KBM-7 (cell line): ENCODE measurements around the gene PFN4.
A peak's percentile ranks its signal among the peaks of the same experiment; 100 is the strongest.
"Not testable (repeated sequence)": the region's sequence is repeated elsewhere in the genome, so short reads cannot be mapped to it uniquely, and the experiment has no call there.

Experiments used
- DNase-seq: peaks from one replicate; pipeline ENCODE4 v3.0.0-alpha.2; 2015
- in situ Hi-C: fragments of 300-500 bp; cut with MboI; formaldehyde crosslinking; loops from 2 replicates; pipeline ENCODE4 v1.14.3; 2020; ENCODE audit warnings: low sequenced_read_pairs, low pct_unique_long_range_greater_than_20kb, mixed read lengths

PFN4 gene, protein sequence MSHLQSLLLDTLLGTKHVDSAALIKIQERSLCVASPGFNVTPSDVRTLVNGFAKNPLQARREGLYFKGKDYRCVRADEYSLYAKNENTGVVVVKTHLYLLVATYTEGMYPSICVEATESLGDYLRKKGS

DNA sequence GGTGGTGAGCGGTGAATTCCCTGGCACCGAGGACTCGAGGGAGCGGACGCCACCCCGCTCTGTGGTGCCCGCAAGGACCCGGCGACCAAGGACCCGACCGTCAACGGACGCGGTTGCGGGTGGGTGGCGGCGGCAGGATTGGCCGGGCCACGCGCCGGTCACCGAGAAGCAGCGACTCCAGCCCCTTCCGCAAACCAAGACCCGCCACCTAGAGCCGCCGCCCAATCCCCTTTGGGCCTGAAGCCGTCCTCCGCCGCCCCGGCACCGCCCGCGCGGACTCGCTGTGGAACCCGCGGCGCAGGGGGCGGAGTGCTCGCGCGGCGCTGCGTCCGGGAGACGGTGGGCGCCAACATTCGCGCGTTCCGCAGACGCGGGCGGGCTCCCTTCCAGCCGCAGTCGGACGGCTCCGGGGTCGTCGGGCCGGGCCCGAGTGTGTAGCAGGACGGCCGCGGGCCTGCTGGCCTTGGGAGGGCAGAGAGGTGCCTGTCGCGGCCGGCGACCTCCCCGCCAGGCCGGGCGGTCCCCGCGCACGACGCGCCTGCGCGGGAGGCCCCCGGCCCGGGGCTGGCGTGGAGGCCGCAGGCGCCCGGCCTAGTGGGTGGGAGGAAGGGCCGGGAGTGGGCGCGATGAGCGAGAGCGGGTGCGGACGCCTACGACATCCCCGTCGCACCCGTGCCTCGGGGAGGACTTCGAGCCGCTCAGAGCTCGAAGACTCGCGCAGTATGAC is at the start of gene PFN4, which contains the start of gene FAM228B:
TSS of gene PFN4 (minus strand) at position 140 of the 727 bp plus-strand sequence. CDS start 799 bp downstream, outside the sequence.
TSS of gene FAM228B (plus strand) at position 275 of the 727 bp plus-strand sequence. CDS start 893 bp downstream, outside the sequence.
- DNase-seq: peak; percentile 87
- in situ Hi-C loops: no loop called here

DNA sequence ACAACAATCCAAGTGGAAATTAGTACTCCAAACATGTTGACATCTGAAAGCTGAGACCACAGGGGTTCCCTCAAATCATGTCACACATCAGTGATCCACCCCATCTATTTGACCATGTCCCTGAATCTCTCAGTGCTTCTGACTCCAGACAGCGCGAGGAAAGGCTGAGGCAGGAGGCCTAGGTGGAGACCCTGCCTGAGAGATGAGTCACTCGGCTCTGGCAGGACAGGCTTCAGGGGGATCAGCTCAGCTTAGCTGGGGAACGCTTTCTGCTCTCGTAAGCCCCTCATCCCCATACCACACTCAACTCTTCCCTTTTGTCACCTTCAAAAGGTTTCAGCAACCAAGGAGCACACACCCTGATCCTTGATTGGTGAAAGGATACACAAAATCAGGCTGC is 45.9 kb upstream of the PFN4 start:
- in situ Hi-C loops: no loop called here
- no peak for DNase-seq

DNA sequence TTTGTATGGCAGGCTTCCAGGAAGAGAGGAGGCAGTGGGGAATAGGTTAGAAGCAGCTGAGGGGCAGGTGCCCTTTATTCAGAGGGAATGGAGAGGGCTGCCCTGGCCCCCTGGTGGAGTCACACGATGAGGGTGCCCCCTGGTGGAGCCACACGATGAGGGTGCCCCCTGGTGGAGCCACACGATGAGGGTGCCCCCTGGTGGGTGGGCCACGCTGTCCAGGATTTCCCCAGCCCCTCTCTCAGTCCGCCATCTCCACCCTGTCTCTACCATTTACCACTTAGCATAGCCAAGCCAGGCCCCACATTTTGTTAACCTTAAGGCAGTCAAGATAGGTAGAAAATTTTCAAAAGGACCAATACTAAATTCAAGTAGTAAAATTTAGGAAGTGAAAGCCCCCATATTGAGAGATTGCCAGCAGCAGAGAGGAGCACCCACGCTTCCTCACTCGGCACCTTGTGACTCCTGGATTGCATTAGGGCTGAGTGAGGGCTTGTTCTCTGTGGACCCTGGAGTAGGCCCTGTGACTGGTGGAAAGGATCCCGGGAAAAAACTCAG is 41.4 kb upstream of the PFN4 start:
- DNase-seq: peak; percentile 54

DNA sequence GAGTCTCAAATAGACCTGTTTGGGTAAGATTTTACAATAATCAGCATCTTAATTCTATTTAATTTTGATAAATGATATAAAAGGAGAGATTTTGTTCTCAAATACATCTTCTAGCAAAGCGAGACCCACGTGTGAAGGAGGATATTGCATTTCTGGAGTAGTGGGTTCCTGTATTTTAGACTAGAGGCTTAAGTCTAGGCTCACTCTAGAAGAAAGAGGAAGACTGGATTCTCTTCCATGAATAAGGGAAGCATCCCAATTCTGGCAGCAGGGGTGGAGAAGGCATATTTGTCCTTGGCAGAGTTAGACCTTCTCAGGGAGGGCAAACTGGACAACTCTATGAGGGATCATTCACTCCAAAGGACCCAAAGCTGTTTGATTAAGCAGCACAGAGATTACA is 40.5 kb upstream of the PFN4 start:
- DNase-seq: no peak

More for the DNA sequence above, 41.4 kb upstream of the PFN4 start:
- in situ Hi-C loops: no loop called here

DNA sequence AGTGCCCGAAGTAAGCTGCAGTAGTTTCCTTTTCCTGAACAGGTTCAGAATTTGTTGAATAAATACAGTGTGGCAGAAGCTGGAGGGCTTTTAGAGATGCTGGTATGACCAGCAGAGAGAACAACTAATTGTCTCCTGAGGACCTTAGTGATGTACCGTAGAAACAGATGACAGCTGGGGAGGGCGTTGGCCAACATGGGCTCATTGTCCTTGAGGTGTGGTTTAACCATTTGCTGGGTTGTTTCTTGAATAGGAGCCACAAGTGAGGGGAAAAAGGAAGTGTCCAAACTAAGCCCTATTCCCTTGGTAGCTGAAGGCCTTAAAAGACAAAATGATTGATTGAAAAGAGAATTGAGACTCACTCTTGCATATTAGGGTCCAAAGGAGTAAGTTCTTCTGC is 40.1 kb upstream of the PFN4 start:
- in situ Hi-C loops: no loop called here
- peak; percentile 47 for DNase-seq

More for the DNA sequence above, 40.5 kb upstream of the PFN4 start:
- in situ Hi-C loops: no loop called here

DNA sequence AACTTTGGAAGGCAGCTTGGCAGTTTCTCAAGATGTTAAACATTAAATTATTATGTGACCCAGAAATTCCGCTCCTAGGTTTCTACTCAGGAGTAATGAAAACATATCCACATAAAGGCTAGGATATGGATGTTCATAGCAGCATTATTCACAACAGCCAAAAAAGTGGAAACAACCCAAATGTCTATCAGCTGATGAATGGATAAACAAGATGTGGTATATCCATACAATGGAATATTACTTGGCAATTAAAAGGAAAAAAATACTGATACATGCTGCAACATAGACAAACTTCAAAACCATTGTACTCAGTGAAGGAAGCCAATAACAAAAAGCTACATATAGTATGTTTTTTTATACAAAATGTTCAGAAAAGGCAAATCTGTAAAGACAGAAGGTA is 39.4 kb upstream of the PFN4 start:
- in situ Hi-C loops: no loop called here
- DNase-seq: no peak

DNA sequence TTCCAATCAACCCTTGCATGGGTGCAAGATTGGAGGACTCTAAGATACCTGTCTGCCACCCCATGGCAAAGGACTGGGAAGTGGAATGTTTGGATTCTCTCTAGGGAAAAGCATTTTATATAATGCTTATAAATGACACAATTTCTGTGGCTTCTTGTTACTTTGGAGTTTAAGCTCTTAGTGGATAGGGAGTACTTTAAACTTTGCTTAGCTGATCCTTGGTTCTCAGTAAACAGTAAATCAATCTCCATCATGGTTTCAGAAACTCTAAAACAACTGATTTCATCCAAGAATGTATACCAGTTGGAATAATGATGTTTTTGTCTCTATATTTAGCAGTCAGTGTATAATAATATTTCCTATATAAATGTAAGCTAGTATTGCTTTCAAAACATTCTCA is 37.6 kb upstream of the PFN4 start:
- DNase-seq: no peak
- in situ Hi-C loops: no loop called here

DNA sequence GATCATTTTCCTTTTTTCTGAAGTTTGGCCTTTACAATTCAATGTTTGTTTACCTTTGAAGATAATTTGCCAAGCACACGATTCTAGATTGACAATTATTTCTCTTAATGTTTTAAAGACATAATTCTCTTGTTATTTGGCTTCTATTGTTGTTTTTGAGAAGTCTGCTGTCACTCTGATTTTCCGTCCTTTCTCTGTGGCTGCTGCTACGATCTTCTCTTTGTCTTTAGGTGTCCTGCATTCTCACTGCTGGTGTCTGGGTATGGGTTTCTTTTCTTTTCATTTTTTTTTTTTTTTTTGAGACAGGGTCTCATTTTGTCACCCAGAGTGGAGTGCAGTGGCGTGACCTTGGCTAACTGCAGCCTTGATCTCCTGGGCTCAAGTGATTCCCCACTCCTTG is 36.6 kb upstream of the PFN4 start:
- in situ Hi-C loops: no loop called here
- no peak for DNase-seq

DNA sequence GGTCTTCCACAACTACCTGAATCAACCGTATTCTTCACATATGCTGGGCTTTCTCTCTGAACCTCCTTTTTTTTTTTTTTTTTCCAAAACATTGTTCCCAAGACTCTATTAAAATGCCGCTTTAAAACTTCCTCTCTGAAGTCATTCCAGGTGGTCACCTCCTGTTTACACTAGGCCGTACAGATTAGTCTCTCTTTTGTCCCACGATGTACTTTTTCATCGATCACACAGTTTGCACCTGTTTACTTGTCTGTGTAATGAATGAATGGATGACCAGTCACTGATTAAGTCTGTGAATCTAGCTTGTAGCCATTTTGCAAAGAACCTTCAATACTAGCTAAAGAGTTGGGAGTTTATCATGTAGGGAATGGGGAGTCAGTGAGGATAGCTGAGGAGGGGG is 35.0 kb upstream of the PFN4 start:
- DNase-seq: no peak
- in situ Hi-C loops: no loop called here

DNA sequence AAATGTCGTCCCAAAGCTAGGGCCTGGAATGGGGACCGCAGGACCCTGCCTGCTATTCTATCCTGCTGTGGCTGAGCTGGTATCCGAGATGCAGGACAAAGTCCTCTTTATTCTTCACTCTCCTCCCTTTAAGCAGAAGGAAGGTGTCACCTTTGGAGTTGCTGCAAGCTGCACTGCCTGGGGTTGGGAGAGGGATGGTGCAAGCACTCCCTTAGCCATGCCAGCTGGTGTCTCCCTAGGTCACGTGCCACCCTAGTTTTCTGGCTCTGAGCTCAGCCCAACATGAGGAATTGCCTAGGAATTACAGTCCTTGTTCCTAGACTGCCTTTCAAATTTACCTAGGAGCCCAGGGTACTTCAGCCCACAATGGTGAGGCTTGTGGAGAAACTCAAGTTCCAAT is 30.3 kb upstream of the PFN4 start:
- in situ Hi-C loops: no loop called here
- no peak for DNase-seq

DNA sequence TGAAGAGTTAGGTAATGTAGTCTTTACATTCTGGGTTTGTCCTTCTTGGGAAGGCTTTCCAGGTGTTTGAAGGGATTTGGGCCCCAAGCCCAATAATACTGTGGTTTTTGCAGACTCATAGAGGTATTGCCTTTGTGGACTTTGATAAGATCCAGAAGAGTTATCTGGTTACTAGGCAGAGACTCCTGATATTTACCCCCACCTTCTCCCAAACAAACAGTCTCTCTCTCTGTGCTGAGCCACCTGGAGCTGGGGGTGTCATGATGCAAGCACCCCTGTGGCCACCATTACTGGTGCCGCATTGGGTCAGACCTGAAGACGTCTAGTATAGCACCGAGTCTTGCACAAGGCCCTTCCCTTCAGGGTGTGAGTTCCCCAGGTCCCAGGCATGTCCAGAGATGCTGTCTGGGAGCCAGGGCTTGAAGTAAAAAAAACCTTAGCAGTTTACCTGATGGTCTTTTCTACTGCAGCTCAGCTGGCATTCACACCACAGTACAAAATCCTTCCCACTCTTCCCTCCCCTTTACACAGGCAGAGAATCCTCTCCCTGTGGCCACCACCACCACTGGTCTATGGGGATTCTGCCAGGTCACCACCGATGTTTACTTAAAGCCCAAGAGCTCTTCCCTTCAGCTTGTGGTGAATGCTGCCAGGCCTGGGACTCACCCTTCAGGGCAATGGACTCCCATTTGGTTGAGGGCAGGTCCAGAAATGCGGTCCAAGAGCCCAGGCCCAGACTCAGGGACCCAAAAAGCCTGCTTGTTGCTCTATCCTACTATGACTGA is 29.5 kb upstream of the PFN4 start:
- DNase-seq: no peak
- in situ Hi-C loops: no loop called here

DNA sequence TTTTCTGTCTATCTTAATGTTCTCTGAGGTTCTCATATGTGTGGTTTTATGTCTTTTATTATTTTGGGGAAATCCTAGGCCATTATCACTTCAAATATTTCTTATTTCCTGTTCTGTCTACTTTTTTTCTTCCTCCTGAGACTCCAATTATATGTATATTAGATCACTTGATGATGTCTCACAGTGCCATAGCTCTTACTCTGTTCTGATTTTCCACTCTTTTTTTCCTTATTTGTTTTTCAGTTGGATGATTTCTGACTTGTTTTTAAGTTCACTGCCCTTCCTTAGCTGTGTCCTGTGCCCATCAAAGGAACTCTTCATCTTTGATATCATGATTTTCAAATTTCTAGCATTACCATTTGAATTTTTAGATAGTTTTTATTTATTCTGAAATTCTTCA is 24.2 kb upstream of the PFN4 start:
- in situ Hi-C loops: no loop called here
- DNase-seq: no peak

DNA sequence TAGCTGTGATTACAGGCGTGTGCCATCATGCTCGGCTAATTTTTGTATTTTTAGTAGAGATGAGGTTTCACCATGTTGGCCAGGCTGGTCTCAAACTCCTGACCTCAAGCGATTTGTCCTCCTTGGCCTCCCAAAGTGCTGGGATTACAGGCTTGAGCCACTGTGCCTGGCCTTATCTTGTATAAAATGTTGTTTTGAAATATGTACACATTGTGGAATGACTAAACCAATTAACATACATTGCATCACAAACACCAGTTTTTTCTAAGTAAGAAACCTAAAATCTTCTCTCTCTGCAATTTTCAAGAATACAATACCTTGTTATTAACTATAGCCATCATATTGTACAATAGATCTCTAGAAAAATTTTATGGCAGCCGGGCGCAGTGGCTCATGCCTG is 17.2 kb upstream of the PFN4 start:
- DNase-seq, in situ Hi-C loops: not testable (repeated sequence)

DNA sequence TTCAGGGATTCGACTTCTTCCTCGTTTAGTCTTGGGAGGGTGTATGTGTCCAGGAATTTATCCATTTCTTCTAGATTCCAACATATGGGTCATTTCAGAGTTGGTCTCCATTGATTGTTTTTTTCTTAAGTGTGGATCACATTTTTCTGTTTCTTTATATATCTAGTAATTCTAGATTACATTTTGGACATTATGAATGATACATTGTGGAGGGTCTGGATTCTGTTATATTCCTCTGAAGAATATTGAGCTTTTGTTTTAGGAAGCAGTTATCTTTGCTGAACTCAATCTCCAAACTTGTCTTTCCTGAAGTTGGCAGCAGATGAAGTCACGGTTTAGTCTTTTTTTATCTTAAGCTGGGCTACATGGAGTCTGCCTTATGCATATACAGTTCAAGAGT is 9.4 kb upstream of the PFN4 start:
- no peak for DNase-seq
- in situ Hi-C loops: no loop called here

DNA sequence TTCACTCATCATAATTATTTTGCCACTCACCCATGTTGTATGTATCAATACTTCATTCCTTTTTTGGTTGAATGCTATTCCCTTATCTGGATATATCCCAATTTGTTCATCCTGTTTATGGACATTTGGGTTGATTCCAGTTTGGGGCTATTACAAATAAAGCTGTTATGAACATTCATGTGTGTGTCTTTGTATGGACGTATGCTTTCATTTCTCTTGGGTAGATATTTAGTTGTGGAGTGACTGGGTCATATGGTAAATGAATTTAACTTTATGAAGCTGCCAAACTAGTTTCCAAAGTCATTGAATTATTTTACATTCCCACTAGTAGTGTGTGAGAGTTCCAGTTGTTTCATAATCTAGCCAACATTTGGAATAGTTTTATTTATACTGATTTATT is 2.8 kb upstream of the PFN4 start:
- in situ Hi-C loops: no loop called here
- DNase-seq: no peak

DNA sequence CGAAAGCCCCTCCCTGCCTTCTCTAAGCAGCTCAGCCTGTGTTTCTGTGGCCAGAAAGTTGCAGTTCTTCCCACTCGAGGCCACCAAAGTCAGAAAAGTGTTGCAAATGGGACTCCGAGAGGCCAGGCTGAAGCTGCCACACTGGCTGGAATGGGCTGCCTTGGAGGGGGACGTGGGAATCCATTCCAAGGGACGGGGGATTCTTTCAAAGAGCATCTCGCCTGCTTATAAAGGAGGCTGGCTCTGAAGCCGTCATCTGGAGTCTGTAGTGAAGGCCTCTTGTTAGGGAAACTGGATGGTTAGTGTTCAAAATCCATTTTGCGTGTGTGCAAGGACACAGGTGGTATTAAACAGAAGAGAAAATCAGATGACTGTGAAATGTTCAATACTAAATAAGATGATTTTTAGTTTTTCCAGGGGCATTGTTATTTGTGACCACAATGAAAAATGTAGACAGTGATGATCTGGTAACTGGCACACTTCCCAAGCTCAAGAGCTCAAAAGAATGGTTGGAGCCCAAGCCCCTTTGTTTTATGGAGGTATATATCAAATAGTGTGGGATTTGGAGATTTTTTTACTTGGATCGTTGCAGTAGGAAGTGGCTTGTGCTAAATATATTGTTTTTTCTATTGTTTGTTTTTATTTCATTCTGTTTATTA is 917 bp upstream of the PFN4 start:
- DNase-seq: no peak
- in situ Hi-C loops: no loop called here

DNA sequence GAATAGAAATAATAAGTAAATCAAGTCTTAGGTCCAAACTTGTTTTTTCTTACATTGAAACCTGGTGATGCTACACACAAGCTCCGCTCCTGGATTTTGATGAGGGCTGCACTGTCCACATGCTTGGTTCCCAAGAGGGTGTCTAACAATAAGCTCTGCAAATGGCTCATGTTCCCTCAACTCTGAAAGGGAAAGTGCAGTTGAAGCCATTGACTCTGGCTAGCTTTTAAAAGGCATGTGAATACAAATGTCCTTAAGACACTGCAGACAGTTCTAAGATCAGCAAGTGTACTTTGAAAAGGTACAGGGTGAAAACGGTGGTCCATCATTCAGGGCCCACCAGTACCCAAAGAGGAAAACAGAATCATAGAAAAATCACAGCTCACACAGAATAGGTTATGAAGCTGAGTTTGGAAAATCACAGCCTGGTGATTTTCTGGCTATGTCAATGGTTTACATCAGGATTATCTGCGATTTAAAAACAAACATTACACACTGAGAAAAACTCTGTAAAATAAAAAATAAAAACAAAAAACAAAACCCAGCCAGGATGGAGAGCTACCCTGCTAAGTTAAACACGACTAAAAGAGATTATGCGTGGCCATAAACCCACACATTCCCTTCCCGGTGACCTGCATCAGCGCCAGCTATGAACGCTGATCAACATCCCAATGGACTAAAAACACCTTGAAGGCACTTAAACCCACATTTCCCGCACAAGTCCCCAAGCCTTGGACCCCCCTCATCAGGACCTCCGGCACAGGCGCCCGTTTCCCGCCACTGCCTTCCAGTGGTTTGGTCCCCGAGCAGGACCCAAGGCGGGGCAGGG is 554 bp downstream of the PFN4 start:
- in situ Hi-C loops: no loop called here
- DNase-seq: no peak

DNA sequence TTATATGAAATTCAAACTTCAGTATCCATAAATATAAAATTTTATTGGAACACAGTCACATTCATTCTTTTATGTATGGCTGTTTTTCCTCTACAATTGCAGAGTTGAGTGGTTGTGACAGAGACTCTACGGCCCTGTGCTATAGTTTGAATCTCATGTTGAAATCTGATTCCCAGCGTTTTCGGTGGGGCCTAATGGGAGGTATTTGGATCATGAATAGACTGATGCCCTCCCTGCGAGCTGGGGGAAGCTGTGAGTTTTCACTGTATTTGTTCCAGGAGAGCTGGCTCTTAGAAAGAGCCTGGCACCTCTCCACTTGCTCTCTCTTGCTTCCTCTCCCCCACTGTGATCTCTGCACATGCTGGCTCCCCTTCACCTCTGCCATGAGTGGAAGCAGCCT is 1.7 kb downstream of the PFN4 start:
- in situ Hi-C loops: no loop called here
- DNase-seq: no peak

DNA sequence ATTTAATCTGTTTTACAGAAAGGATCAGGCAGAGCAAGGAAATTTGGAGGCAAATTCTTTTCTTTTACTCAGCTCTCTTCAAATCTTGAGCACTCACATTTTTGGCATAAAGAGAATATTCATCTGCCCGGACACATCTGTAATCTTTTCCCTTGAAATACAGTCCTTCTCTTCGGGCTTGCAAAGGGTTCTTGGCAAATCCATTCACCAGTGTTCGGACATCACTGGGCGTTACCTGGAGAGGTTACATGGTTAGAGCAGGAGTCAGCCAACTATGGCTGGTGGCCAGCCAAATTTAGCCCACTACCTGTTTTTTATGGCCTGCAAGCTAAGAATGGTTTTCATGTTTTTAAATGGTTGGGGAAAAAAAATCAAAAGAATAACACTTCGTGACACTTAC is 2.1 kb downstream of the PFN4 start:
- in situ Hi-C loops: no loop called here
- no peak for DNase-seq
